Retina (tissue), 1 donor: Measurements from ENCODE around the gene DGCR2.
"Not testable (repeated sequence)": the region's sequence is repeated elsewhere in the genome, so short reads cannot be mapped to it uniquely, and the experiment has no call there.

Source experiments
- DNase-seq: peaks from one replicate; pipeline ENCODE4 v3.0.0-alpha.2; 2016

Gene DGCR2

DNA sequence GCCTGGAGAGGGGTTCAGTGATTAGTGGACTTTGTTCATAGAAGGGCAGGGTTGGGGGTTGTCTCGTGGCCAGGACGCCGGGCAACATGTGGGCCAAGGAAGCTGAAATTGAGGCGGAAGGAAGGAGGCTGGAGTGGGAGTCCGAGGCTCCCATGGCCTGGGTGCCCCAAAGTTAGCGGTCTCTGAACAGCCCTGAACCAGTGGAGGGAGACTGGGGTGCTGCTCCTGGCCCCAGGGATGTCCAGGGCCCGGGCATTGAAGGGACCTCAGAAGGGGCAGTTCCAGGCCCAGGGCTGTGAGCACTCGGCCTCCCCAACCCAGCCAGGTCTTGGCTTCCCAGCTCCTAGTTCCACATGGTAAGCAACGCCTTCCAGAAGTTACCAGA lies 126.9 kb downstream of the DGCR2 start:
- no peak for DNase-seq

DNA sequence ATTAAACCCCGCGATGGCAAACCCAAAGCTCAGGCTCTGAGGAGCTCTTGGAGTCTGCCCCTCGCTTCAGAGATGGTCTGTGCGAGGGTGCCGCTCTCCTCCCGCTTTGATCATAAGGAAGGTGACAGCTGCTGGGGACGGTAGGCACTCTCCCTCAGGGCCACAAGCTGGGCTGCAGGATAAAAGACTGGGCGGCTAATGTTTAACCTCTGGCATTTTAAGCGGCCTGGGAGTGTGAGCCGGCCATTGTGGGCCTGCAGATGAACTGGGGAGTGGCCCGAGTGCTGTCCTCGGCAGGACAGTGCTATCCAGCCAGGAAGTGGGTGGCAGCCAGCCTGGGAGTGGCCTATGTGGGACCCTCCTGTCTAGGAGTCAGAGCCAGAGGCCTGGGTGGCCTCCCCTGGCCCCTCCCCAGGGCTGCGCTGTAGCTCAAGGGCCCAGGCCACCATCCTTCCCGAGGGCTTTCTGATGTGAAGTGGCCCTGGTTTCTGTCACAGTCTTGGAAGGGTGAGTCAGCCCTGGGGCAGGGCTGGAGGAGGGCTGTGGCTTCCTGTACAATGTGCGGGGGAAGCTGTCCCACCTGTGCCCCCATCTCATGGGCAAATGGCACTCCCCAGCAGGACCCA lies 127.4 kb downstream of the DGCR2 start:
- no peak for DNase-seq

DNA sequence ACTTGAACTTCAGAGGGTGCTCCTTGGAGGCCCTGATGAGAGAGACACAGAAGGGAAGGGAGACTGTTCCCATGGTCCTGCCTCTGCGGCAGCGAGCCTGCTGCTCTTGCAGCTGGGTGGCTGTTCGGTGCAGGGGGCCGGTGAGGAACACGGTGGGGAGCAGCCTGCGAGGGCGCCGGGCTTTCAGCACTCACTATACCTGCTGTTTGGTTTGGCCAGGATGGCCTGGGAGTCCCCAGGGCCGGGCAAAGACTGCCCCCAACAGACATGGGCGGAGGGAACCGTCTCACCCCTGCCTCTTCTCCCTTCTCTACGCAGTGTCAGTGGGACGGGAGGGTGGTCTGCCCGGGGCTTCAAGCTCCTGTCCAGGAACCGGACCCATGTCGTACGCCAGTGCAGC lies 128.2 kb downstream of the DGCR2 start:
- DNase-seq = no peak

DNA sequence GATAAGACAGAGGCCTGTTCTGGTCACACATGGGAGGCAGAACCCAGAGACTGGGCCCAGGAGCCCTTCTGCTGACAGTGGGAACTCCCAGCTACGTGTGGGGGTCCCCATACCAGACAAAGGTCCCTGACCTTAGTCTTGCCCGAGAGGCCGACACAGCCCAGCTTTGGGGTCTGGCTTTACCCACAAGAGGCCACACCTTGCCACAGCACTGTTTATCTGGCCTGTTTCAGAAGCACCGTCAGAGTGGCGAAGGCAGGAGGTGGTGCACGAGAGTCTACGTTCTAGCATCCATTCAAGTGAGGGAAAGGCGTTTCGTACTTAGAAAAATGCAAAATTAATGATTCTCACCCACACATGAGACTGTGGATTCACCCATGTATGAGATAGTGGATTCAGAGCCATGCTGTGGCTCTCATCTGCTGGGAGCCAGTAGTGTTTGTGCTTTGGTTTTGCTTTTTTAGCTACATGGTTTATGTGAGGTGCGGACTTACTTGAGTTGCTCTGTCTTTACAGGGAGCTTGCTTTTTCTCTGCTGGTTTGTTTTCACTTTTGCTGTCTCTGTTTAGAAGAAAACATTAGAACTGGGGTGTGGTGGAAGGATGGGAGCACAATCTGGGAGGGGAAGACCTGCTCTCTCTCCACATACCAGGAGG lies 129.5 kb downstream of the DGCR2 start:
- DNase-seq = no peak

DNA sequence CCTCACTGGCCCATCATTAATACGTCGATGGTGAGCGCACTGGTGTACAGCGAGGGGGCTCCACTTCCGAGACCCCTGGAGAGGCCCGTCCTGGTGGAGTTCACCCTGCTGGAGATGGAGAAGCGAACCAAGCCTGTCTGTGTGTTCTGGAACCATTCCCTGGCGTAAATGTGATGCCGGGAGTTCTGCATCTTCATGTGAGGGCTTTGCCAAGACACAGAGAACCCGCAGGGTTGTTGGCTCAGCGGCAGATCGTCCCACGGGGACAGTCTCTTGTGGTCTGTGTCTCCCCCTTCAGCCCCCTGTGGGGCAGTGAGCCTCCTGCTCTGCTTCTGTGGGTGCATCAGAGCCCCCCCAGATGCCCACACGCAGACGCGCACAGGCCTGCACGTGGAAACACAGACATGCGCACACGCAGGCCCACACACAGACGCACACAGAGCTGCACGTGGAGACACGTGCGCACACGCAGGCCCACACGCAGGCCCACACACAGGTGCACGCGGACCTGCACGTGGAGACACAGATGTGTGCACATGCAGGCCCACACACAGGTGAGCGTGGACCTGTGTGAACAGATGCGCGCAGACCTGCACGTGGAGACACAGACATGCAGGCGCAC lies 130.3 kb downstream of the DGCR2 start:
- no peak for DNase-seq

DNA sequence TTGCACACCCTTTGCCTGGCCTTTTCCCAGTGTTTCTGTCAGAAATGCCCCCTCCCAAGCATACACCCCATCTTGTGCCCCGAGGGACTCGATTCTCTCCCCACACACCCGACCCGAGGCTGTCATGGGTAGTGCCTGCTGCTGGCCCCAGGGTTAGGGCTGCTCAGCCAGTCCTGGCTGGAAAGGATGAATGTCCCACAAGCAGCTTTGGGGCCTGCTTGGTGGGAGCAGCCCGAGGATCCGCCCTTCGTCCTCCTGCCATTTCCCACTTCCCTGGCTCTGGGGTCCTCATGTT lies 131.1 kb downstream of the DGCR2 start:
- DNase-seq = no peak

DNA sequence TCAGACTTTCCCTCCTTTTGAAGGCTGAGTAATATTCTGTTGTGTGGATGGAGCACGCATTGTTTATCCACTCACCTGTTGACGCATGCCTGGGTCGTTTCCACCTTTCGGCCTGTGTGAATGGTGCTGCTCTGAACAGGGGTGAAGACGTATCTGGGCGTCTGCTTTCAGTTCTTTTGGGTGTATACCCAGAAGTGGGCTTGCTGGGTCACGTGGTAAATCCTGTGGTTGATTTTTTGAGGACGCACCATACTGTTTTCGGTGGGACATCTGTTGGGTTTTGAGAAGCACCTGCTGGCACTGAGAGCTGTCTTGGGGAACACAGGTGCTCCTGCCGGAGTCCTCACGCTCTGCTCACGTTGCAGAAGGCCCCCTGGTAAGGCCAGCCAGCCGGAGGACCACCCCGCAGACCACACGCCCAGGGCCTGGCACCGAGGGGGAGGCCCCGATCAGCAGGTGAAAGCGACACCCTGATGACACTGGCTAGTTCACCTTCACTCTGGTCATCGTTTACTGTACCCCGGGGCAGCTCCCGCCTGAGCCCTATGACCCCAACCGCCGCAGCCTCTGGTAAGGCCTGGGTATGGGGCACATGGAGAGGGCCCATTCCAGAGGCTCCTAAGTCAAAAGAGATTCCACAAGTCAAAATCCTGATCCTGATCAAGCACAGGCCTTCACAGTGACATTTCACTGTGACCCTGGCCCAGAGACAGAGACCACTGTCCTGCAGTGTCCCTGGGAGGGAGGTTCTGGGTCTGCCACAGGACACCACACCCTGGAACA lies 131.7 kb downstream of the DGCR2 start:
- DNase-seq = no peak

DNA sequence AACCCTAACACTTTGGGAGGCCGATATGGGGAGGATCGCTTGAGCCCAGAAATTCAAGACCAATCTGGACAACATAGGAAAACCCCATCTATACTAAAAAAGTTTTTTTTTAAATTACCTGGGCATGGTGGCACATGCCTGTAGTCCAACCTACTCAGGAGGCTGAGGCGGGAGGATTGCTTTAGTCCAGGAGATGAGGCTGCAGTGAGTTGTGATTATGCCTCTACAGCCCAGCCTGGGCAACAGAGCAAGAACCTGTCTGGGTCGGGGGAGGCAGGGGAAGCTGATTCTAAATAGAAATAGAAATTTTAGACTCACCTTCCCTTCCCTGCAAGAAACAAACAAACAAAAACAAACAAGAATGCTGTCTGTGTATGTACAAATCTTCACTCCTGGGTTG lies 133.3 kb downstream of the DGCR2 start:
- no peak for DNase-seq

DNA sequence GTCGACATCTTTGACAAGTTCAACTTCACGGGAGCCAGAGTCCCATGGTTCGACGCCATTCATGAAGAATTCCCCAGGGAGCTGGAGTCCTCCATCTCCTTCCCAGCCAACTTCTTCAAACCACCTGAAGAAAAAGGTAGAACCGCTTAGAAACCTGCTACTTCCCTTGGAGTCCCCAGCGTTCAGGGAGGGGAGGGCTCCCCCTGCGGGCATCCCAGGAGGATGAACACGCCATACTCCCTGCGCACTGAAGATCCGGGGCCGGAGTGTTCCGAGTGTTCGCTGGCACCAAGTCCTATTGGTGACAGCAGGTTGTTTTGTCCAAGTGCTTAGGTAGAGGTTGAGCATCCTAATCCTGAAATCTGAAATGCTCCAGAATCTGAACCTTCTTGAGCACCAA lies 134.4 kb downstream of the DGCR2 start:
- no peak for DNase-seq

DNA sequence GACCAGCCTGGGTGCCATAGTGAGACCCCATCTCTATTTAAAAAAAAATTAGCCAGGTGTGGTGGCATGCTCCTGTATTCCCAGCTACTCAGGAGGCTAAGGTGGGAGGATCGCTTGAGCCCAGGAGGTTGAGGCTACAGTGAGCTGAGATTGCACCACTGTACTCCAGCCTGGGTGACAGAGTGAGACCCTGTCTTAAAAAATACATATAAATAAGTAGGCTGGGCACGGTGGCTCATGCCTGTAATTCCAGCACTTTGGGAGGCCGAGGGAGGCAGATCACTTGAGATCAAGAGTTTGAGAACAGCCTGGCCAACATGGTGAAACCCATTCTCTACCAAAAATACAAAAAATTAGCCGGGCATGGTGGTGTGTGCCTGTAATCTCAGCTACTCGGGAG lies 135.1 kb downstream of the DGCR2 start:
- DNase-seq = not testable (repeated sequence)
